HG03066 (cell line): ENCODE measurements around the gene LIN37.

Experiments used
- ATAC-seq: cut with Tn5 transposase; IDR thresholded peaks from one replicate; pipeline ENCODE4 v1.9.1; 2021; ENCODE audit warnings: low read depth; ENCODE audit not compliant: unreplicated experiment

The LIN37 gene

GRCh38 chr19:35751839-35752745, 3.7 kb downstream of the LIN37 start:
- ATAC-seq = no peak

GRCh38 chr19:35752746-35753350, 4.5 kb downstream of the LIN37 start:
- no peak for ATAC-seq

- no peak for ATAC-seq
Observed at GRCh38 chr19:35753634-35754369, 5.4 kb downstream of the LIN37 start.

- ATAC-seq = no peak
Observed at GRCh38 chr19:35754370-35755130, 6.2 kb downstream of the LIN37 start.

DNA sequence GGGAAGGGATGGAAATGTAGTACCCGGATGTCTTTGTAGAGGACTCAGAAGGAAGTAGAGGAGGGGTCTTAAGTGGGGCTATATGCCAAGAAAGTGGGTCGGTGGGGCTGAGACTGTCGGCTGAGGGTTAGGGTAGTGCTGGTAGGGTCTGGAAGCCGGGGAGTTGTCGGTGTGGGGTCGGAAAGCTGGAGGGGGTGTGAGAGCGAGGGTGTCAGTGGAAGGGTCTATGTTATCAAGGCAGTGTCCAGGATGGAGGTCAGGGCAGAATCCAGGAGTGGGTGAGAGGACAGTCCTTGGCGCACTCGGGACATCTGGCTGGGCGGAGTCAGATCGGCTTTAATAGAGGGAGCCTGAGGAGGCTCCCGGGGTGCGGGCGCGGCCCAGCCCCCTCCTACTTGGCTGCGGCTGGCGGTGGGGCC, 6.8 kb downstream of the LIN37 start:
- ATAC-seq = no peak

DNA sequence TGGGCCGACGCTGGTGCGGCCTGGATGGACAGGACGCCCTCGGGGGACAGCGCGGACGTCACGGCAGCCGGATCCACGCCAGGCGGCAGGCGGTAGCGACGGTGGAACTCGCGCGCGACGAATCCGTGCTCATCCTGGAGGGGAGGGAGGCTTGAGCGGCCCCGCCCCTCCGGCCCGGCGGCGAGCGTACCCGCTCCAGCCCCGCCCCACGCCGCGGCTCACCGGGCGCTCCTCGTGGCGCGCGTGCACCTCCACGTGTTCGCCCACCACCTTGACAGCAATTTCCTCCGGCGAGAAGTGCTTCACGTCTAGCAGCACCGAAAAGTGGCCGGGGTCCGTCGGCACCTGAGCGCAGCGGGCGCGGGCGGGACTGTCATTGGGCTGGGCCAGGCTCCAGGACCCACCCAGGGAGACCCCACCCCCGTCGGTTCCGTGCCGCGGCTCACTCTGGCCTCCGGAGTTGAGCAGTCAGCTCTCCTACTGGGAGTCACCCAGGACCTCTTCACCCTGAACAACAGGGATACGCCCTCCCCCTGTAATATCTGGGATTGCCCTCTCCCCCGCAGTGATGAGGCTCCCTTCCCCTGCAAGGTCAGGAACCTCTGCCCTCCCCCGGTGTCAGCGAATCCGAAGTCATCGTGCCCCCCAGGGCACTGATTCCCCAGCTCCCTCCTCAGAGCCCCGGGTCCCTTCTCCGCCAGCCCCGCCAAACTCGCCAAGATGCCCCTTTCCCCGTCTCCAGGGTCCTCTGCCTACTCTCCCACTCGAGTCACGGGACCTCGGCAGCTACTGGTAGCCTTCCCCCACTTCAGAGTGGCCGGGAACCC, 7.4 kb downstream of the LIN37 start:
- no peak for ATAC-seq

GRCh38 chr19:35756377-35757230, 8.2 kb downstream of the LIN37 start, which contains the start of gene HSPB6:
HSPB6 (minus strand) TSS chr19:35757029; CDS start chr19:35757008, 21 bp downstream.
- ATAC-seq = no peak

DNA sequence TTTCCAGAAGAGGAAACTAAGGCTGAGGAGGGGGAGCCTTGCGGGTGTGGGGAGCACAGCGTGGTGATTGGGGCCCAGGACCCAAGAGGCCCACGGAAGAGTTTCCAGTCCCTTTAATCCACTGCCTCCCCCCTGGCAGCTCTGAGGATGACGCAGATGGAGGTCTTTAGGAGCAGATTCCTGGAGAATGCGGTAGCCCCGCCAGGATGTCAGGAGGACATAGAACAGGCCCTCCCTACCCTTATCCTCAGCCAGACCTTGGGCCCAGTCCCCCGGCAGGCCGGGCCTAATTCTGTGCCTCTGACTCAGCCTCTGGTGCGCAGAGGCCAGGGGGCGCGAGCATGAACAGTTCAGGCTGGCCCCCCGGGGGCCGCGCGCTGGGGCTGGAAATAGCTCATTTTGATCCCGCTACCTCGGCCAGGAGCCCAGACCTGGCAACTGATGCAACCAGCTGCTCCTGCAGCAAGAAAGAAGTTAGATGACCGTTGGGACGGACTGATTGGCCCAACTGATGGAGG, 8.9 kb downstream of the LIN37 start:
- ATAC-seq = no peak

DNA sequence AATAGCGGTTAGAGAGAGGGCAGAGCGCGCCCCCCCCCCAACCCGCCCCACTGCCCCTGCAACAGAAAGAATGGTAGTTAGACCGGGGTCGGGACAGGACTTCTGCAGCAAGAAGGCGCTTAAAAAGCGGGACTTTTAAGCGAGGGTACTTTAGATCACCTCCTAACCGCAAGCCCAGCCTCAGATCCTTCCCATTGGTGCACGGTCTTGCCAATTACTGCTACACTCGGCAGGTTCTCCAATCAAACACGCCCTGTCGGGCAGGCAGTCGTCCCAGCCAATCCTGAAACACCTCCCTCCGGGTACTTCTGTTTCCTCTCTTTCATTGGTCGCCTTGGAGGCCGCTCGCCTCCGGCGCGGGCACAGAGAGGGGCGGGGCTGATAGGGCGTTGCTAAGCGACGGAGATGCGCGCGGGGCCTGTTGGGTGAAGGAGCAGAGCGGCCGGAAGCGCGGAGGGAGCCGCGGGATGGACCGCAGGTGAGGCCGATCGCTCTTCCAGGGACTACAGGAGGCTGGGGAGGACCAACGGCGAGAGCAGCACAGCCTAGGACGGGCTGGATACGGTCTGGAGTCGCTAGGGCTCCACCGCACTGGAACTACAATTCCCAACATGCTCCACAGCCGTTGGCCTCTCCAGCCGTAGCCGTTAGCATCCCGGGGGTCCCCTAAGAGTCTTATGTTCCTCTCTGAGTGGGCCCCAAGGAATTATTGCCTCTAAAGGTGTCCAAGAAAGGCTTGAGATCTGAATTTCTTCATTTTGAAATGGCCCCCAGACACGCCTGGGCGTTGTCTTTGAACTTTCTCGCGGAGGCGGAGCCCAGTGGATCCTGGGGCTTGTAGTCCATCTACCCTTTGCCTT, 9.6 kb downstream of the LIN37 start, which contains the start of gene PROSER3:
TSS of gene PROSER3 (plus strand) at position 428 of the 860 bp plus-strand sequence. CDS start at position 468, 40 bp downstream.
- ATAC-seq = peak; percentile 95

GRCh38 chr19:35759697-35760096, 11.3 kb downstream of the LIN37 start:
- ATAC-seq = no peak

DNA sequence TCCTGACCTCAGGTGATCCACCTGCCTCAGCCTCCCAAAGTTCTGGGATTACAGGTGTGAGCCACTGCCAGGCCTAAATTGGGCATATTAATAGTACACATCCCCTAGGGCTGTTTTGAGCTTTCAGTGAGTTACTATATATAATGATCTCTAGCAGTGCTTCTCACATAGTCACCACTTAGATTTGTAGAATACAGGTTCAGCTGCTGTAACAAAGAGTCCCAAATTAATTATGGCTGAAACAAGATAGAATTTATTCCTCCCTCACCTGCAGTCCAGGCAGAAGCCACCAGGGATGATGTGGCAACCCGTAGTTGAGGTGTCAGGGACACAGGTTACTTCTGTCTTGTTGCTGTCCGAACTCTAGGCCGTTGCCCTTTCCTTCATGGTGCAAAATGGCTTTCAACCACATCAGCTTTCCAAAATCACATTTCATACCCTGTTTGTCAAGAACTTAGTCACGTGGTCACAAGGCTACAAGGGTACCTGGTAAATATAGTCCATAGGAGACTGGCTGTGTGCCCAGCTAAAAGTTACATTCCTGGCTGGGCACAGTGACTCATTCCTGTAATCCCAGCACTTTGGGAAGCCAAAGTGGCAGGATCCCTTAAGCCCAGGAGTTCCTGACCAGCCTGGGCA, 12.5 kb downstream of the LIN37 start:
- no peak for ATAC-seq

GRCh38 chr19:35764432-35765315, 16.3 kb downstream of the LIN37 start:
- ATAC-seq = no peak

GRCh38 chr19:35766571-35767104, 18.3 kb downstream of the LIN37 start:
- ATAC-seq = no peak

DNA sequence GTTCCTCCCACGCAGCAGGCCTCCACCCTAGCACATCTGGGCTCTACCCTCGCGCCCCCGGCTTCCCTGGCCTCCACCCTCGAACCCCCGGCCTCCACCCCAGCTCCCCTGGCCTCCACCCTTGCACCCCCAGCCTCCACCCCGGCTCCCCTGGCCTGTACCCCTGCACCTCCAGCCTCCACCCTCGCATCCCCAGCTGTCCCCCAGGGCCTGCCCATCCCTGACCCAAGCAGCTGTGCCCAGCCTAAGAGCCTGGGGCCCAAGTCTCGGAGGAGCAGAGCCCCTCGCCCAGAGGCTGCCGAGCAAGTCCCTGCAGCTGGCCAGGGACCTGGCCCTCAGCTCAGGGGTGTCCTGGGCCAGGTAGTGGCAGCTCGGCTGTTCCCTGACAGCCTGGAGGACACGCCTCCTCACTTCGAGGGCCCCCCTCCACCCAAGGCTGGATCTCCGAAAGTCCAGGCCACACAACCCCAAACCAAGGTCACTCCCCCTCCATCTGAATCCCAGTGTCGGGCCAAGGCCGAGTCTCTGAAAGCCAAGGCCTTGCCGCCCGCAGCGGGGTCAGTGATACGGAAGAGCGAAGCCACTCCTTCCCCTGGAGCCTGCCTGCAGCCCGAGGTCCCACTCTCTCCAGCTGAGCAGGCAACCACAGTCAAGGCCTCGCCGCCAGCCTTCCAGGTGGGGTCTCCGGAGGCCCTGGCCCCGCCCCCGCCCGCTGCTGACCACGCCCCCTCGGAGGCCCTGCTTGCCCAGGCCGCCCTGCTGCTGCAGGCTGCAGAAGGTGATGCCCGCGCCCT, 19.1 kb downstream of the LIN37 start:
- ATAC-seq = no peak

- ATAC-seq = no peak
Observed at GRCh38 chr19:35768082-35768421, 19.7 kb downstream of the LIN37 start.
